Measurements from ENCODE around the gene KDM4B. TPM values are rescaled to one million over a fixed set of nuclear protein-coding genes. Genes with fewer than 3 reads are reported as not detected.

KDM4B gene
- total and polyA plus RNA-seq, 2 of the 8 experiments (the other 6 are each of a cell fraction or from before 2014, with no cell fraction given) = 12.0 to 31.9 TPM

DNA sequence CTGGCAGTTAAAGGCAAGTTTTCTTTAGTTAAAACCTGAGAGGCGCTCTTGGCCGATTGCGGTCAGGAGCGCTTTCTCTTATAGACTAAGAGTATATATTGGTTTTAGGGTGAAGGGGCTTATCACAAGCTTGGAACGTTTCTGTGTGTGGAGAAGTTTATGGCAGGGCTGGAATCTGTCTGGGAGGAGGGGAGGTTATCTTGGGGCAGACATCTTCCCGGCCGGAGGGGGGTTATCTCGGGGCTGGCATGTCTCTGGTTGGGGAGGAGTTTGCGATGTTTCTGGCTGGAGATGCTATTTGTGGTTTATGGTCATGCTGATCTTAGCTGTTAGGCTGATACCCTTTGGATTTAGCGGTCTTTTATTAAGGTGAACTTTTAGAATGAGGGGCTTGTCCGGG lies 18.3 kb downstream of the KDM4B start:
- Histone ChIP-seq H3K56ac (replicated peaks; ENCODE audit: insufficient read length, low read depth, low read length) (no peak overlapping the region), H3K23ac (ENCODE audit: insufficient read length) (no peak overlapping the region), H4K8ac (ENCODE audit: extremely low read depth, insufficient read depth, low read length) (no peak overlapping the region), H4K20me1 (replicated peaks in 1 of 2; ENCODE audit: control insufficient read depth in 1 of 2, insufficient read depth in 2 of 2, low read length in 2 of 2) (peaks cover 19 to 26% of the 10 kb centered on the region in 2 experiments), H3K36me3 (ENCODE audit: control insufficient read depth in 2 of 4, insufficient read depth in 4 of 4, low read length in 3 of 4) (no peaks in the 10 kb centered on the region), H2BK15ac (ENCODE audit: low read length) (no peak overlapping the region), H2BK20ac (ENCODE audit: low read length) (no peak overlapping the region), H3K23me2 (ENCODE audit: low read depth, low read length) (no peaks in the 10 kb centered on the region), H3K79me1 (ENCODE audit: low read depth, low read length) (peaks cover 11% of the 10 kb centered on the region), H3K9ac (replicated peaks in 1 of 4; ENCODE audit: extremely low read depth in 1 of 4, low read depth in 3 of 4, low read length in 3 of 4) (no peak overlapping the region; a peak in 1 of 7 replicates), H4K5ac (ENCODE audit: insufficient read length, low read depth, low read length) (no peak overlapping the region), H3K79me2 (ENCODE audit: control insufficient read depth in 1 of 2, insufficient read depth in 2 of 2, low read length in 2 of 2) (peaks cover 0 to 74% of the 10 kb centered on the region in 2 experiments; a peak in 2 of 4 replicates), H3K14ac (ENCODE audit: insufficient read length) (no peak overlapping the region), H3K4me2 (ENCODE audit: insufficient read depth in 1 of 2, low read depth in 2 of 2, low read length in 2 of 2) (no peak overlapping the region), H2AFZ (ENCODE audit: low read length) (no peak overlapping the region), H3K27ac (ENCODE audit: low read depth, low read length) (no peak overlapping the region), H3K4me1 (replicated peaks in 1 of 4; ENCODE audit: control insufficient read depth in 3 of 4, insufficient read depth in 4 of 4, low read length in 3 of 4) (peaks cover 0 to 7% (median 3%) of the 10 kb centered on the region in 4 experiments; a peak in 4 of 7 replicates), H2BK5ac (ENCODE audit: low read depth, low read length) (no peak overlapping the region), H3K4me3 (ENCODE audit: extremely low read depth in 1 of 4, insufficient read depth in 2 of 4, low read depth in 3 of 4, low read length in 4 of 4) (no peak overlapping the region), H3K4ac (replicated peaks; ENCODE audit: insufficient read length, low read depth, low read length) (no peak overlapping the region), H2BK12ac (ENCODE audit: low read depth, low read length) (no peak overlapping the region), H3K9me3 (ENCODE audit: insufficient read depth in 2 of 2, low read depth in 1 of 2, low read length in 1 of 2) (no peaks in the 10 kb centered on the region), H3K18ac (ENCODE audit: extremely low read depth, low read length) (no peak overlapping the region), H3K27me3 (replicated peaks in 1 of 4; ENCODE audit: control insufficient read depth in 3 of 4, extremely low read depth in 1 of 4, insufficient read depth in 3 of 4, low read length in 3 of 4) (no peaks in the 10 kb centered on the region), H4K91ac (replicated peaks; ENCODE audit: insufficient read length, low read length) (no peak overlapping the region), H2BK120ac (replicated peaks; ENCODE audit: low read depth, low read length) (no peak overlapping the region), H2AK5ac (ENCODE audit: low read depth, low read length) (no peak overlapping the region)
- WGBS, 2 experiments (ENCODE audit: extremely low coverage in 1 of 2, insufficient coverage in 1 of 2, insufficient read length in 1 of 2, insufficient replicate concordance in 2 of 2, low coverage in 1 of 2, low lambda C conversion rate in 2 of 2, missing lambda C conversion rate in 1 of 2) = 93% methylated on average over 11 of the region's 11 CpGs; no CpG with 5 or more reads in 1 of the 2 experiments
- ChIA-PET POLR2A (ENCODE audit: partially characterized antibody) (interaction anchor here (0.9 to 2.5 kb wide), 3 partner anchors 13 to 48 kb away, joined by 3 to 6 read pairs (median 6); no protein-coding TSS in a partner anchor), CTCF (ENCODE audit: partially characterized antibody) (interaction anchor here (1.5 to 4.6 kb wide), 6 partner anchors 8 to 44 kb away, joined by 4 to 32 read pairs (median 7); no protein-coding TSS in a partner anchor)
- DNase-seq (ENCODE audit: low read depth in 1 of 2, low spot score in 2 of 2) (no peak), FAIRE-seq (no peak)
- TF ChIP-seq, protein P1, sequence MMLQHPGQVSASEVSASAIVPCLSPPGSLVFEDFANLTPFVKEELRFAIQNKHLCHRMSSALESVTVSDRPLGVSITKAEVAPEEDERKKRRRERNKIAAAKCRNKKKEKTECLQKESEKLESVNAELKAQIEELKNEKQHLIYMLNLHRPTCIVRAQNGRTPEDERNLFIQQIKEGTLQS (IDR thresholded peaks at IDR 0.05; ENCODE audit: insufficient read depth, low read depth, low read length) = no peak
- TF ChIP-seq EZH2 (IDR thresholded peaks at IDR 0.05; ENCODE audit: low read depth, low read length, severe bottlenecking) = no peak
- TF ChIP-seq, protein P2, sequence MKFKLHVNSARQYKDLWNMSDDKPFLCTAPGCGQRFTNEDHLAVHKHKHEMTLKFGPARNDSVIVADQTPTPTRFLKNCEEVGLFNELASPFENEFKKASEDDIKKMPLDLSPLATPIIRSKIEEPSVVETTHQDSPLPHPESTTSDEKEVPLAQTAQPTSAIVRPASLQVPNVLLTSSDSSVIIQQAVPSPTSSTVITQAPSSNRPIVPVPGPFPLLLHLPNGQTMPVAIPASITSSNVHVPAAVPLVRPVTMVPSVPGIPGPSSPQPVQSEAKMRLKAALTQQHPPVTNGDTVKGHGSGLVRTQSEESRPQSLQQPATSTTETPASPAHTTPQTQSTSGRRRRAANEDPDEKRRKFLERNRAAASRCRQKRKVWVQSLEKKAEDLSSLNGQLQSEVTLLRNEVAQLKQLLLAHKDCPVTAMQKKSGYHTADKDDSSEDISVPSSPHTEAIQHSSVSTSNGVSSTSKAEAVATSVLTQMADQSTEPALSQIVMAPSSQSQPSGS (IDR thresholded peaks at IDR 0.05; ENCODE audit: low read length) = no peak
- no peak for TF ChIP-seq EP300 (IDR thresholded peaks at IDR 0.05; ENCODE audit: borderline replicate concordance in 1 of 2, low read depth in 2 of 2, low read length in 2 of 2)
- no peak for TF ChIP-seq SP4 (IDR thresholded peaks at IDR 0.05; ENCODE audit: low read length)
- TF ChIP-seq TEAD4 (IDR thresholded peaks at IDR 0.05; ENCODE audit: low read depth, low read length) = no peak
- no peak for TF ChIP-seq HDAC2 (IDR thresholded peaks at IDR 0.05; ENCODE audit: borderline replicate concordance in 1 of 2, low read depth in 2 of 2, low read length in 2 of 2)
- no peak for TF ChIP-seq TAF7 (optimal IDR thresholded peaks at IDR 0.05; ENCODE audit: borderline replicate concordance, low read depth, low read length)
- no peak for TF ChIP-seq POU5F1 (IDR thresholded peaks at IDR 0.05; ENCODE audit: low read depth, low read length)
- TF ChIP-seq TBP (IDR thresholded peaks at IDR 0.05; ENCODE audit: low read depth, low read length) = no peak
- no peak for TF ChIP-seq RFX5 (IDR thresholded peaks at IDR 0.05; ENCODE audit: borderline replicate concordance, low read depth, low read length)
